Mesenchymal stem cell (in vitro differentiated cells and primary cell): ENCODE results near the gene SCUBE1.

ENCODE experiments used
- DNase-seq: peaks from one replicate; pipeline ENCODE4 v3.0.0-alpha.2; 2013
- H2AFZ ChIP-seq: one replicate; pipeline ENCODE4 v1.6.1; 2013; ENCODE audit warnings: low read depth, mild to moderate bottlenecking, control low read depth, inconsistent platforms, low read length, moderate library complexity
- H2AK5ac ChIP-seq: 2 replicates; pipeline ENCODE4 v1.6.1; 2013; ENCODE audit warnings: low read length, moderate library complexity, mild to moderate bottlenecking, inconsistent platforms; ENCODE audit not compliant: severe bottlenecking
- H2BK120ac ChIP-seq: one replicate; pipeline ENCODE4 v1.6.1; 2013; ENCODE audit warnings: low read depth, mild to moderate bottlenecking, inconsistent platforms, low read length, moderate library complexity
- H2BK12ac ChIP-seq, 2 experiments: one replicate each; pipeline ENCODE4 v1.6.1; 2013; ENCODE audit warnings: inconsistent platforms in 2 of 2, low read length in 2 of 2, mild to moderate bottlenecking in 2 of 2, moderate library complexity in 2 of 2, control low read depth in 1 of 2
- H2BK15ac ChIP-seq: one replicate; pipeline ENCODE4 v1.6.1; 2013; ENCODE audit warnings: mild to moderate bottlenecking, low read depth, inconsistent platforms; ENCODE audit not compliant: poor library complexity, severe bottlenecking
- H2BK5ac ChIP-seq: 2 replicates; pipeline ENCODE4 v1.6.1; 2013; ENCODE audit warnings: low read depth, mild to moderate bottlenecking, low read length, control low read depth, inconsistent platforms; ENCODE audit not compliant: poor library complexity, severe bottlenecking
- H3K14ac ChIP-seq, 2 experiments: one replicate each; pipeline ENCODE4 v1.6.1; 2013; ENCODE audit warnings: inconsistent platforms in 2 of 2, low read length in 2 of 2, control low read depth in 1 of 2, mild to moderate bottlenecking in 1 of 2, moderate library complexity in 1 of 2
- H3K18ac ChIP-seq, 2 experiments: one replicate each; pipeline ENCODE4 v1.6.1; 2013; ENCODE audit warnings: inconsistent platforms in 2 of 2, low read length in 2 of 2, control low read depth in 1 of 2, low read depth in 1 of 2, mild to moderate bottlenecking in 1 of 2
- H3K23ac ChIP-seq, 2 experiments: one replicate each; pipeline ENCODE4 v1.6.1; 2013; ENCODE audit warnings: inconsistent platforms in 2 of 2, low read length in 2 of 2, mild to moderate bottlenecking in 2 of 2, moderate library complexity in 2 of 2, control low read depth in 1 of 2
- H3K27ac ChIP-seq: 2 replicates; pipeline ENCODE4 v1.5.1; 2013; ENCODE audit warnings: mild to moderate bottlenecking, moderate library complexity, low read length, control low read depth, inconsistent platforms; ENCODE audit not compliant: poor library complexity, severe bottlenecking
- H3K27me3 ChIP-seq, 2 experiments: 2 replicates each; pipeline versions ENCODE4 v1.6.1 to v1.7.0; 2013; ENCODE audit warnings: low read length in 2 of 2, mild to moderate bottlenecking in 2 of 2, moderate library complexity in 2 of 2, control low read depth in 1 of 2, inconsistent platforms in 1 of 2; ENCODE audit not compliant: control insufficient read depth in 1 of 2, insufficient read depth in 1 of 2
- H3K36me3 ChIP-seq, 2 experiments: 2 replicates each; pipeline versions ENCODE4 v1.6.1 to v1.7.0; 2013; ENCODE audit warnings: low read length in 2 of 2, control low read depth in 1 of 2, inconsistent platforms in 1 of 2, low read depth in 1 of 2, mild to moderate bottlenecking in 1 of 2; ENCODE audit not compliant: insufficient read depth in 2 of 2, control insufficient read depth in 1 of 2
- H3K4ac ChIP-seq, 2 experiments: one replicate each; pipeline ENCODE4 v1.6.1; 2013; ENCODE audit warnings: inconsistent platforms in 2 of 2, low read length in 2 of 2, mild to moderate bottlenecking in 2 of 2, moderate library complexity in 2 of 2, control low read depth in 1 of 2, low read depth in 1 of 2
- H3K4me1 ChIP-seq: 2 replicates; pipeline ENCODE4 v1.6.1; 2013; ENCODE audit warnings: low read depth, low read length, control low read depth; ENCODE audit not compliant: control insufficient read depth, insufficient read depth
- H3K4me2 ChIP-seq: 2 replicates; pipeline ENCODE4 v1.6.1; 2013; ENCODE audit warnings: low read length, mild to moderate bottlenecking, inconsistent platforms; ENCODE audit not compliant: poor library complexity, severe bottlenecking
- H3K4me3 ChIP-seq, 2 experiments: 2 replicates each; pipeline versions ENCODE4 v1.5.1 to v1.7.0; 2013; ENCODE audit warnings: low read length in 2 of 2, mild to moderate bottlenecking in 2 of 2, control low read depth in 1 of 2, low read depth in 1 of 2; ENCODE audit not compliant: insufficient read depth in 1 of 2
- H3K79me1 ChIP-seq: replicated peaks from 2 replicates; pipeline ENCODE4 v1.6.1; 2013; ENCODE audit warnings: mild to moderate bottlenecking, control low read depth, low read length, inconsistent platforms; ENCODE audit not compliant: poor library complexity, severe bottlenecking
- H3K9ac ChIP-seq: 2 replicates; pipeline ENCODE4 v1.7.0; 2013; ENCODE audit warnings: mild to moderate bottlenecking, low read length, moderate library complexity
- H3K9me3 ChIP-seq: 2 replicates; pipeline ENCODE4 v1.7.0; 2013; ENCODE audit warnings: mild to moderate bottlenecking, low read length; ENCODE audit not compliant: control insufficient read depth
- H4K8ac ChIP-seq: one replicate; pipeline ENCODE4 v1.6.1; 2013; ENCODE audit warnings: inconsistent platforms, mild to moderate bottlenecking, low read length, moderate library complexity
- H4K91ac ChIP-seq: one replicate; pipeline ENCODE4 v1.6.1; 2013; ENCODE audit warnings: mild to moderate bottlenecking, low read length, inconsistent platforms
- WGBS: methylation state at CpG from one replicate; pipeline ENCODE4 v1.1.7; 2013; ENCODE audit warnings: mixed read lengths; 5-methylcytosine and 5-hydroxymethylcytosine counted together

The SCUBE1 gene

DNA sequence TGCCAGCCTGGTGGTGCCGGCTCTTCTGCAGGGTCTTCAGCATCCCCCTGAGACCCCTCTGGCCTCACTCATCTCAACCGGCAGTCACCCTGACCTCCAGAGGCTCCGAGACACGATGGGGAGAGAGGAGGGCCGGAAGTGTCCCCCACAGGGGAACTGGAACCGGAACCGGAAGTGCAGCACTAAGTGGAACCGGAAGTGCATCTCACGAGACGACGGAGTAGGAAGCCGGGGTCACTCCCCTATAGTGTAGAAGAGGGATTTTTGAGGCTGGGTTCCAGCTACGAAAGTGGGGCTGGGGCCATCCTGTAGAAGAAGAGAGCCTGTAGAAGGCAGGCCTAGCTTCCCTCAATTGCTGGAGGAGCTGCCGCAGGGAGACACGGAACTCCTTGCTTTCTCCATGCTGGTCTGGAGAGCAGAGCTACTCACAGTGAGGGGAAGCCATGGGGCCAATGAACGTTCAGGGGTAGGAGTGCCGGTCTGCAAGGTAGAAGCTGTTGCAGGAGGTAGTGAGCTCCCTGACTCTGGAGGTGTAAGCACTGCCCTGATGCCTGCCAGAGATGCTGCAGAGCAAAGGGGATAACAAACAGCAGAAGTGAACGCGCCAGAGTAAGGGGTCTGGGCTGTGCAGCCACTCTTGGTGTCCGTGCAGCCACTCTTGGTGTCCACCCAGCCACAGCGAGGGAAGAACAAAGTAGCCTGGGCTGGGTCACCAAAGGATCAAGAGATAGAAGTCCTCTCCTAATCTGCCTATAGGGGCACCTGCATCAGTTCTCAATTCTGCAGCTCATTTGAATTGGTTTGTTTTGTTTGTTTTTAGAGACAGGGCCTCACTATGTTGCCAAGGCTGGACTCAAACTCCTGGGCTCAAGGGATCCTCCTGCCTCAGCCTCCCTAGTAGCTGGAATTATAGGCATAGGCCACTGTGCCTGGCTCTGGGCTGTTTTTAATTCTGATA is 21.9 kb downstream of the SCUBE1 start:
- no peak overlapping the region for H2AFZ ChIP-seq
- no peak overlapping the region for H2BK120ac ChIP-seq
- H3K14ac ChIP-seq, result no peak overlapping the region
- H3K23ac ChIP-seq, result no peak overlapping the region
- no peaks in the 10 kb centered on the region for H3K79me1 ChIP-seq
- no peaks in the 10 kb centered on the region for H3K9me3 ChIP-seq
- no peak overlapping the region for H2BK15ac ChIP-seq
- H3K36me3 ChIP-seq, result no peaks in the 10 kb centered on the region
- H3K4me1 ChIP-seq, result peaks cover 2% of the 10 kb centered on the region
- WGBS, result 88% methylated on average over 21 of the region's 21 CpGs
- no peak overlapping the region for H3K4ac ChIP-seq
- H3K27ac ChIP-seq, result no peak overlapping the region
- no peak overlapping the region for H3K18ac ChIP-seq
- H3K9ac ChIP-seq, result no peak overlapping the region
- no peak overlapping the region for H3K4me3 ChIP-seq
- no peak overlapping the region for H4K8ac ChIP-seq
- H2BK12ac ChIP-seq, result no peak overlapping the region
- no peak overlapping the region for H2AK5ac ChIP-seq
- DNase-seq, result no peak
- peaks cover 52 to 88% of the 10 kb centered on the region in 2 experiments for H3K27me3 ChIP-seq
- no peak overlapping the region for H4K91ac ChIP-seq
- H2BK5ac ChIP-seq, result no peak overlapping the region
- H3K4me2 ChIP-seq, result no peak overlapping the region

GRCh38 chr22:43319661-43320486 is 23.3 kb downstream of the SCUBE1 start:
- Histone ChIP-seq H3K18ac (no peak overlapping the region), H3K27ac (no peak overlapping the region), H4K91ac (no peak overlapping the region), H3K23ac (no peak overlapping the region), H3K4ac (no peak overlapping the region), H3K36me3 (no peaks in the 10 kb centered on the region), H2AK5ac (no peak overlapping the region), H3K9ac (no peak overlapping the region), H2BK12ac (no peak overlapping the region), H3K27me3 (peaks cover 59 to 90% of the 10 kb centered on the region in 2 experiments), H3K79me1 (no peaks in the 10 kb centered on the region), H3K4me1 (peaks cover 2% of the 10 kb centered on the region), H3K4me2 (no peak overlapping the region), H2BK5ac (no peak overlapping the region), H3K9me3 (no peaks in the 10 kb centered on the region), H4K8ac (no peak overlapping the region), H3K14ac (peak overlapping the region in 1 of 2 experiments; percentile 9), H2BK120ac (no peak overlapping the region), H3K4me3 (no peak overlapping the region), H2BK15ac (no peak overlapping the region), H2AFZ (no peak overlapping the region)
- 86% methylated on average over 9 of the region's 10 CpGs for WGBS
- no peak for DNase-seq

GRCh38 chr22:43317239-43317638 is 25.9 kb downstream of the SCUBE1 start:
- Histone ChIP-seq H2BK15ac (no peak overlapping the region), H3K4me3 (no peak overlapping the region), H2AK5ac (no peak overlapping the region), H2AFZ (no peak overlapping the region), H2BK12ac (no peak overlapping the region), H3K4me1 (peaks cover 2% of the 10 kb centered on the region), H3K23ac (no peak overlapping the region), H3K9ac (no peak overlapping the region), H3K18ac (no peak overlapping the region), H3K4me2 (no peak overlapping the region), H2BK5ac (no peak overlapping the region), H4K8ac (no peak overlapping the region), H3K4ac (no peak overlapping the region), H2BK120ac (no peak overlapping the region), H4K91ac (no peak overlapping the region), H3K27me3 (peaks cover 59 to 86% of the 10 kb centered on the region in 2 experiments), H3K36me3 (no peaks in the 10 kb centered on the region), H3K79me1 (no peaks in the 10 kb centered on the region), H3K9me3 (no peaks in the 10 kb centered on the region), H3K27ac (no peak overlapping the region), H3K14ac (no peak overlapping the region)
- DNase-seq, result no peak
- WGBS, result 40% methylated on average over 9 of the region's 9 CpGs

- Histone ChIP-seq H4K91ac (no peak overlapping the region), H2BK15ac (no peak overlapping the region), H3K4me2 (no peak overlapping the region), H3K9ac (no peak overlapping the region), H2BK12ac (no peak overlapping the region), H3K4me1 (peaks cover 2% of the 10 kb centered on the region), H3K18ac (no peak overlapping the region), H3K4ac (no peak overlapping the region), H4K8ac (no peak overlapping the region), H2AK5ac (no peak overlapping the region), H2BK120ac (no peak overlapping the region), H2AFZ (no peak overlapping the region), H3K23ac (no peak overlapping the region), H3K36me3 (no peaks in the 10 kb centered on the region), H3K4me3 (no peak overlapping the region), H3K27me3 (peaks cover 58 to 88% of the 10 kb centered on the region in 2 experiments), H2BK5ac (no peak overlapping the region), H3K14ac (no peak overlapping the region), H3K9me3 (no peaks in the 10 kb centered on the region), H3K79me1 (no peaks in the 10 kb centered on the region), H3K27ac (no peak overlapping the region)
- DNase-seq, result no peak
- 82% methylated on average over 7 of the region's 9 CpGs for WGBS
These were observed 27.4 kb downstream of the SCUBE1 start for GRCh38 chr22:43315687-43316217.
